RWPE2 (cell line): Measurements from ENCODE around the gene C1D.

Source experiments
- ATAC-seq: fragments of 200-7000 bp; cut with Tn5 transposase; 3 replicates; pipeline ENCODE4 v1.9.1; 2021; ENCODE audit warnings: low read depth
- DNase-seq: peaks from one replicate; pipeline ENCODE4 v3.0.0-alpha.2; 2020; ENCODE audit warnings: low spot score
- H3K27ac ChIP-seq: fragments of 450-650 bp; 2 replicates; pipeline ENCODE4 v1.5.1; 2017; ENCODE audit warnings: mild to moderate bottlenecking; ENCODE audit not compliant: poor library complexity, severe bottlenecking
- H3K27me3 ChIP-seq: fragments of 250-450 bp; sonication (Bioruptor Pico); 2 replicates; pipeline ENCODE4 v1.5.1; 2021; ENCODE audit warnings: mild to moderate bottlenecking, moderate library complexity; ENCODE audit not compliant: insufficient read depth, poor library complexity, severe bottlenecking
- H3K36me3 ChIP-seq: fragments of 250-450 bp; sonication (Bioruptor Pico); 2 replicates; pipeline ENCODE4 v1.5.1; 2020; ENCODE audit warnings: low read depth, mild to moderate bottlenecking, moderate library complexity
- H3K4me1 ChIP-seq: fragments of 250-450 bp; sonication (Bioruptor Pico); 2 replicates; pipeline ENCODE4 v1.5.1; 2021; ENCODE audit warnings: mild to moderate bottlenecking, moderate library complexity; ENCODE audit not compliant: insufficient read depth, poor library complexity, severe bottlenecking
- H3K4me3 ChIP-seq: fragments of 250-450 bp; sonication (Bioruptor Pico); 2 replicates; pipeline ENCODE4 v1.5.1; 2021; ENCODE audit warnings: mild to moderate bottlenecking, moderate library complexity; ENCODE audit not compliant: severe bottlenecking
- H3K9me3 ChIP-seq: fragments of 250-450 bp; sonication (Bioruptor Pico); 2 replicates; pipeline ENCODE4 v1.5.1; 2021; ENCODE audit warnings: mild to moderate bottlenecking, moderate library complexity; ENCODE audit not compliant: severe bottlenecking
- CTCF ChIP-seq: fragments of 450-650 bp; IDR thresholded peaks from one replicate; pipeline ENCODE4 v1.5.1; 2017; ENCODE audit warnings: mild to moderate bottlenecking, moderate library complexity; ENCODE audit not compliant: poor library complexity, severe bottlenecking

C1D gene

GRCh38 chr2:68104111-68104835 is 41.5 kb upstream of the C1D start:
- ATAC-seq (no peak), DNase-seq (no peak)
- H3K4me1 ChIP-seq = no peaks in the 10 kb centered on the region
- no peak for TF ChIP-seq CTCF
- H3K9me3 ChIP-seq = no peaks in the 10 kb centered on the region
- no peaks in the 10 kb centered on the region for H3K27me3 ChIP-seq
- no peak overlapping the region for H3K27ac ChIP-seq
- no peak overlapping the region for H3K4me3 ChIP-seq
- no peaks in the 10 kb centered on the region for H3K36me3 ChIP-seq

- TF ChIP-seq CTCF = no peak
- Histone ChIP-seq H3K4me1 (no peaks in the 10 kb centered on the region), H3K9me3 (no peaks in the 10 kb centered on the region), H3K36me3 (no peaks in the 10 kb centered on the region), H3K4me3 (no peak overlapping the region), H3K27ac (no peak overlapping the region), H3K27me3 (no peaks in the 10 kb centered on the region)
- no peak for DNase-seq
- ATAC-seq = no peak
These were observed 40.9 kb upstream of the C1D start for GRCh38 chr2:68103709-68104055.

- Histone ChIP-seq H3K4me3 (no peak overlapping the region), H3K27me3 (no peaks in the 10 kb centered on the region), H3K36me3 (no peaks in the 10 kb centered on the region), H3K9me3 (no peaks in the 10 kb centered on the region), H3K27ac (no peak overlapping the region), H3K4me1 (no peaks in the 10 kb centered on the region)
- DNase-seq = no peak
- TF ChIP-seq CTCF = no peak
- ATAC-seq = no peak
These were observed 40.4 kb upstream of the C1D start for GRCh38 chr2:68103030-68103708.

- no peak for ATAC-seq
- H3K4me1 ChIP-seq = no peaks in the 10 kb centered on the region
- no peak overlapping the region for H3K27ac ChIP-seq
- TF ChIP-seq CTCF = no peak
- no peaks in the 10 kb centered on the region for H3K36me3 ChIP-seq
- H3K4me3 ChIP-seq = no peak overlapping the region
- no peak for DNase-seq
- no peaks in the 10 kb centered on the region for H3K27me3 ChIP-seq
- H3K9me3 ChIP-seq = no peaks in the 10 kb centered on the region
These were observed 37.4 kb upstream of the C1D start for GRCh38 chr2:68100189-68100588.

- H3K4me3 ChIP-seq = no peak overlapping the region
- H3K9me3 ChIP-seq = no peaks in the 10 kb centered on the region
- H3K36me3 ChIP-seq = no peaks in the 10 kb centered on the region
- no peaks in the 10 kb centered on the region for H3K27me3 ChIP-seq
- DNase-seq (no peak), ATAC-seq (no peak)
- no peak for TF ChIP-seq CTCF
- no peak overlapping the region for H3K27ac ChIP-seq
- no peaks in the 10 kb centered on the region for H3K4me1 ChIP-seq
These were observed 36.5 kb upstream of the C1D start for GRCh38 chr2:68099260-68099659.
